CD4-positive, alpha-beta T cell treated with Interleukin-17A for 1 hour (primary cell): Measurements from ENCODE around the gene COG5.
"Not testable (repeated sequence)": the region's sequence is repeated elsewhere in the genome, so short reads cannot be mapped to it uniquely, and the experiment has no call there.

Experiments
- DNase-seq: peaks from one replicate; pipeline ENCODE4 v3.0.0-alpha.2; 2020

Gene COG5

DNA sequence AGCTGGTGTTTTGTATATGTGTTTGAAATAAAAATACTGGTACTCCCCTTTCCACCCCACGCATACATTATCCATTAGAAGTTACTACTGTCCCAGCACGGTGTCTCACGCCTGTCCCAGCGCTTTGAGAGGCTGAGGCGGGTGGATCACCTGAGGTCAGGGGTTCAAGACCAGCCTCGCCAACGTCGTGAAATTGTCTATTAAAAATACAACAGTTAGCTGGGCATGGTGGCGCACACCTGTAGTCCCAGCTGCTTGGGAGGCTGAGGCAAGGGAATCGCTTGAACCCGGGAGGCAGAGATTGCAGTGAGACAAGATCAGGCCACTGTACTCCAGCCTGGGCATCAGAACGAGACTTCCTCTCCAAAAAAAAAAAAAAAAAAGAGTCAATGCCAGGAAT, 392.2 kb downstream of the COG5 start:
- DNase-seq: no peak

DNA sequence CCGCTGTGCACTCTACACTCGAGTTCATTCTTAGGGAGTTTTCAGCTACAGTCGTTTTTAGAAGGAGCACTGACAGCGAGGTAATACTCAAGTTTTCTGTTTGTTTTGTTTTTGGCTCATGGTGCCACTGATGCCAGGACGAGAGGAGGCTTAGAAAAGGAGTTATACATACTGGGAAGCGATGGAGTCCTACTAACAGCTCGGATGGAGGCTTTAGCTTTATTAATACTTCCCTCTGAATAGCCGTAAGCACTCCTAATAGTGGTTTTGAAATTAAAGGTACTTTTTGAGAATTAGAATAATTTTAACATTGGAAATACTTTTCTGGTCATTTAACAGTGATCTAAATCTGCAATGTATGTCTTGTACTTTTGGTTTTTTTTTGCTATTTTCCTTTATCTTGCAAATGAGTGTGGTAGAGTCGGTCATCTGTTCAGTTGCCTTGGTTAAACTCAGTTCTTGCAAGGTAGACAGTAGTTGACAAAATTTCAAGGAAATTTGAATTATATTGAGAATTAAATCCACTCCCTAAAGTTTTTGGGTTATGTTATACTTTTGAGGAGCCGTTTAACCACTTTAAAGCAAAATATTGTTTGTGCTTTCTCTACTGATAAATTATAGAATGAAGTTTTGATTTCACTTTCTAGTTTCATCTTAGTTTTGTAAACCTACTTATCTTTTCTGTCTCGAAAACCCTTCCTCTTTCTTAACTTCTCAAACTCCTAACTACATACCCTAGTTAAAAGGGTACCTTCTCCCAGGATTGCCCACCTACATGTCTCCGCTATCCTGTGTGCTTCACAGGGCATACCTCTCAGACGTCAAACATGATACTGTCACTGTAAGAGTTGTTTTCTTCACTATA, 393.4 kb downstream of the COG5 start:
- no peak for DNase-seq

DNA sequence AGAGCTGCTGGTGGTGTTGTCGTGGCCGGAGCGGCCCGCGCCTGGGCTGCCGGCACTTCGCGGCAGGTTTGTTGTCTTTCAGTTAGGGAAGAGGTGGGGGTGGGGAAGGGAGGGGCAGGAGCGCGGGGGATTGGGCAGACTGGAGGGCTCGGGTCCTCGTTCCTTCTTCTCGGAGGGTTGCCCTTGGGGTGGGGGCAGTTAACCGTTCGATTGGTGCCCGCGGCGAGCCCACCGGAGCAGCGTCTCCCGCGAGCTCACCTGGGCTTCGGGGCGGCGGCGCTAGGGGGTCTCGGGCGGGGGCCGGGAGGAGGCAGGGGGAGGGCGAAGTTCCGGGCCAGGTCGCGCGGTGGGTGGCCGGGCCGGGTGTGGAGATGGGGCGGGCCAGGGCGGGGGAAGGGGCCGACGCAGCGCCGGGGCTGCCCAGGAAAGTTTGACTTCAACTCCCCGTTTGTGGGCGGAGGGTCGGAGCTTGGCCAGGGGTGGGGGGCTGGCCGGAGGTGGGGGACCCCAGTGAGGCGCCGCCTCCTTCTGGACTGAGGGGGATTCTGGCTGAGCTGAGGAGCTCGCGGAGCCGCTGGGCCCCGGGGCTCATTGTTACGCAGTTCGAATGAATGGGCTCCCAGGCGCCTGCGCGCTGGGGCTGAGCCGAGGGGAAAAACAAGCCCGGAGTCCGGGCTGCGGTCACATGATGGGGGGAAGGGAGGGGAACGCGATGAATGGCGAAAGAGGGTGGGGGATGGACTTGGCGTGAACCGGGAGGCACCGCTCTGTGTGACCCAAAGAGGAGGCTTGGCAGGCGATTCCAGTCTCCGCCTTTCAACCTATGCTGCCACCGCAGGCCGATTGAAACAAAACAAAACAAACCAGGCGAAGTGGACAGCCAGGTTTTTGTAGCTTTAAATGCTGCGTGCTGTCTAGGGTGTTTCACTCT, 394.3 kb downstream of the COG5 start:
- peak; percentile 91 for DNase-seq

DNA sequence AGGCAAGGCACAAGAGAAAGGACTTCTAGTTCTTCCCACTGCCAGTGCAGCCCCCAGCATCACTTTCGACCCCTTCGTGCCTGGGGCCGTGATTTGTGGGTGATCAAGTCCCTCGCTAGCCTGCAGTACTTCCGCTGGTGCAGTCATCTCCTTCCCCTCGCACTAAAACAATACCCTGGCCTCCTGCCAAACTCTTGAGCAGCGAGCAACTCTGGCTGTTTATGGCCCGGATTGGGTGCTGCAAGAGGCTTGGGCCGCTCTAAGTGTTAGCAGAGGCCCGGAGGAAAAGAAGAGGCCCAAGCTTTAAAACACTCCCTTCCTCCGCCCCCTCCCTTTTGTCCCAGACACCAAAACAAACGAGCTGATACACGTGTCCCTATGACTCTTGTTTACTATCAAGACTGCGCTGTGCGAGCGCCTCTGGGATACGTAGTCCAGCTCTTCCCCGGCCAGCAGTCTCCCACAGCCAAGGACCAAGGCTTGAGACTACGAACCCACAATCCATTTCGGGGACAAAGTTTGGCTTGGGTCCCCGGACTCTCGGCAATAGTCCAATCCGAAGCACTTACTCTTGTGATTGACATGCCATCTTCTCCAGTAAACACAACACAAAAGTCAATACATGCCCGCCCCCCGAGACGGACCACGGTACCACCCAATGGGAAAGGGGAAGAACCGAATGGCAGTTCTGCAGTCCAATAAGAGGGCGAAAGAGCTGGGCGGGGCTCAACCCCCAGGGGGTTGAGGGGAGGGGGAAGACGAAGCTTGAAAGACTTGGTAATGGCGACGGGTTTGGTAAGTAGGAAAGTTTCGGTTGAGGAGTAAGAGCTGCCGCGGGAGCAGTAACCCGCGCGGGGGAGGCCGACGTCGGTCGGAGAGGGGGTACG, 395.2 kb downstream of the COG5 start, which contains the start of gene HBP1:
Gene HBP1 (plus strand): TSS at position 771 of the 887 bp plus-strand sequence. CDS start 10,891 bp downstream, outside the sequence.
- peak; percentile 100 for DNase-seq

DNA sequence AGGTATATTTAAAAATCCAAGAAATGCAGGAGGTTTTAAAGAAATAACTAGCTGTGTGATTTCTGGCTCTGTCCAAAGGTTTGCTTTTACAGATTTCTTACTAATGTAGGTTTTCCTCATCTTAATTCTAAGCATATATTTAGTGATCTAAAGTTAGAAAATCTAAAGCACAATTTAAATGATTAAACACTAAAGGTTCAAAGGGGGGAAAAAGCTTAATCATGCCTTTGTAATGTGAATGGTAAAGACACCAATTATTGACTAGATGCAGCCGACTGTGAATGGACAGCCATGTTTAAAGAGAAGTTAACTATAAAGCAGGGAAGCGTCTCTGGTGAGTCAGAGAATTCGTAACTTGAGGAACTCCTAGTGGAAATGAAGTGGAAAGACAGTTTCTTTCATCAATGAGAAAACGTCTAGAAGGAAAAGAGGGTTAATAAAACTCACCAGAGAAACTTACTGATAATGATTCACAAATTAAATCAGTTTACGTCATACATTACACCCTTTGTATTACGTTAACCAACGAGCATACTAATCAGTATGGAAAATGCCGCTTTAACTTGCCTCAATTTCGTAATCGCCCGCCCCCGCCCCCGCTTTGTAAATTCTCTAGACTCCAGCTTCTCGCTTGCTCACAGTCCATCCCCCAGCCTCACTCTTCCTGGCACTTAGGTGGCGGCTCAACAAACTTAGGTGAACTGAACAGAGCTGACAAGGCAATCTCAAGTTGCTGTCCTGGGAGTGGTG, 396.1 kb downstream of the COG5 start:
- peak; percentile 79 for DNase-seq

DNA sequence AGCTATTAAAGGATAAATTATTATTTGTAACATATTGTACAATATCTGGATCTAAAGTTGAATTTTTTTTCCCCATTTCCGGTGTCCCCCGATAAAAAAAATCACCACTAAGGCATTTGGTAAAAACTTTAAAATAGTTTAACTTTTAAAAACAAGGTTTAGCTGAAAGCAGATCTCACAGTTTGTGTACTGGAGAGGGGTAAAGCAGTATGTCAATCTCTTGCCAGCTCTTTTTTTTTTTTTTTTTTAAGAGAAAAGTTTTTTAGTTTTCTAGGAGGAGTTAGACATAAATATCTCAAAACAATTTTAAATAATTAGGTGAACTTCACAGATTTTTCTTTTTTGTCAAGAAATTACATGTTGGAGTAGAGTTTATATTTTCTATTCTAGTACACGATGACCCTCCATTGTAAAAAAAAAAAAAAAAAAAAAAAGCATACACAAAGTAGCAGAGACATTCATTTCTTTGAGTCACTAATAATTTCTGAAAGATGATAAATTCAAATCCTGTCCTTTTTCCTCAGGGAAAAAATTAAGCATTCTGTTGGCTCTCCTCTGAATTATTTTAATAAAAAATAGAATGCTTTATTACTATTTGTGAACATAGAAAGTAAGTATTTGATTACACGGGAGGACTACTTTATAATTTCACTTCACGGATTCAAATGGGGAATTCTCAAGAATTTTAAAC, 396.8 kb downstream of the COG5 start:
- DNase-seq: no peak

DNA sequence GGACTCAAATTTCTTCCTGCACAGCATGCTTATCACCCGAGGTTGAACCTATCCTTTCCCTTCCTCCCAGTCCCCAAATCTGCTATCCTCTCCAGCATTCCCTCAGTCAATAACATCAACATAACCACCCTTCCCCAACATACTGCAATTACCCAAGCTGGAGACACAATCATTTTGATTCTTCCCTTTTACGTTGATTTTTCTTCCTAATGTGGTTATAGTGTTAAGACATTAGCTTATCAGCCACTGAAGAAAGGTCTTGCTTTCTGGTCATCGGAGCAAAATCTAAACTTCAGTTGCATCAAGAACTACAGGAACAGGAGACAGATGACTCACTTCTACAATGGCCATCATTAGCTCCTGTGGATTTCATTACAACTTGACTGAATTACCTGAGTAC, 398.4 kb downstream of the COG5 start:
- DNase-seq: no peak

DNA sequence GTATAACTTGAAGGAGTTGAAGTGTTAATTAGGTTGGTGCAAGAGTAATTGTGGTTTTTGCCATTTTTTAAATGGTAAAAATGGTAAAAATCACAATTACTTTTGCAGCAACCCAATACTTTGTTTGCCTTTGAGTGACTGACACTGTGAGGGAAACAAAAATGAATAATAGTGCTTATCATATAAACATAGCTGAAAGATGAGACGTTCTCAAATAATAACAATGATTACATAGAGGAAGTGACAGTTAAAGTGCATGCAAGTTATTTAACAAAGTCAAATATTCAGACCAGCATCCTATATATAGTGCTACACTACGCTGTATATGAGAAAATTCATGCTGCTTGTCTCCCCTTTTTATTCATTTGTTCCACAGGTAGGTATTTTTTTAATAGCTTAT, 399.6 kb downstream of the COG5 start:
- no peak for DNase-seq

DNA sequence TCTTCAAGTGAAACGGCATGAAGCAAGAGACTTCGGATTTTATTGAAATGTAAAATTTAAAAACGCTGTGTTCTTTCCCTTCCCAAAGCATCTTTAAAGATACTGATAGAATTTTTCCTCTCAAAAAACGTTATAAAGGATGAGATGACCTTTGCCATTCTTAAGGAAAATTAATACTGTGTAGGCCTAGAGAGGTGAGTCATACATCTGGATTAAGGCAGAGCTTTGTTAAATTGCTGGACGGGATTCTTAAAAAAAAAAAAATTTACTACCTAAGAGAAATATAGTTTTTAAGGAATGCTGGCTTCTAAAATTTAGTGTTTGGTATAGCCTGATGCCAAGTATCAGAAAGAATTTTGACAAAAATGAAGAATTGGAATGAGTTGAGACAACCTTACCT, 401.2 kb downstream of the COG5 start:
- no peak for DNase-seq

DNA sequence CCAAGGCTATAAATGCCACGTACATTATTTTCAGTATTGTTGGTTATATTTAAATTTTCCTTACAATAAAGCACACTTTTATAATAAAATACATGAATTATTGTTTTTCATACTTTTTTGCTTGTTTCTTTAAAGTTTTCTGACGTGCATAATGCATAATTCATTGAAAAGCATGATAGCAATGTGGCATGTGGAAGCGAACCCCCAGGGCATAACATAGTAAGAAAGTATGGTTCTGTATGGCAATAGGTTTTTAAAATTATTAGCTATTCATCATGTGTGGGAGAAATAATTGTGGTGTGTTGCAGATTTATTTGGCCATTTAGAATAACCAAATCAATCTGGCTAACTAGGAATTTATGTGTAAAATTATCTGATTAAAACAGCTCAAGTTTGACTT, 402.3 kb downstream of the COG5 start:
- no peak for DNase-seq

DNA sequence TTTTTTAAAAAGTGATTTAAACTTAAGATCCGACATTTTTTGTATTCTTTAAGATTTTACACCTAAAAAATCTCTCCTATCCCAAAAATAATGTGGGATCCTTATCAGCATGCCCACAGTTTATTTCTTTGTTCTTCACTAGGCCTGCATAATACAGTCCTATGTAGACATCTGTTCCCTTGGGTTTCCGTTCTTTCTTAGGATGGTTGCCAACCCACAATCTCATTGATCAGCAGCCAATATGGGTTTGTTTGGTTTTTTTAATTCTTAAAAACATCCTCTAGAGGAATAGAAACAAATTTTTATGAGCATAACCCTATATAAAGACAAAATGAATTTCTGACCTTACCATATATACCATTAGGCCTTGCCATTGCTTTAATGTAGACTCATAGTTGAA, 403.3 kb downstream of the COG5 start:
- no peak for DNase-seq

DNA sequence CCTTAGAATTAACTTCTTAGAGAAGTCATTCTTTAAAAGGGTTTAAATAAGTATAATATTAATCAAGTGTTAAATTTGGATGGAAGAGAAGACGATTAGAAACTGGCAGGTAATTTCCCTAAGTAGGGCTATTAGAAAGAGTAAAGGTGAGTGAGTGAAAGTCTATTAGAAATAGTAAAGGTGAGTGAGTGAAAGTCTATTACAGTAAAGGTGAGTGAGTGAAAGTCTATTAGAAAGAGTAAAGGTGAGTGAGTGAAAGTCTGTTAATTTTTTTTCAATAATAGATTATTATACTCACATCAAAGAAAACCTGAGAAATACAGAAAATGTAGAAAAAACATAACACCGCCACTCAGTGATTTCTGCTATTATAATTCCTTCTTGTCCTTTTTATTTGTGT, 405.7 kb downstream of the COG5 start:
- no peak for DNase-seq

DNA sequence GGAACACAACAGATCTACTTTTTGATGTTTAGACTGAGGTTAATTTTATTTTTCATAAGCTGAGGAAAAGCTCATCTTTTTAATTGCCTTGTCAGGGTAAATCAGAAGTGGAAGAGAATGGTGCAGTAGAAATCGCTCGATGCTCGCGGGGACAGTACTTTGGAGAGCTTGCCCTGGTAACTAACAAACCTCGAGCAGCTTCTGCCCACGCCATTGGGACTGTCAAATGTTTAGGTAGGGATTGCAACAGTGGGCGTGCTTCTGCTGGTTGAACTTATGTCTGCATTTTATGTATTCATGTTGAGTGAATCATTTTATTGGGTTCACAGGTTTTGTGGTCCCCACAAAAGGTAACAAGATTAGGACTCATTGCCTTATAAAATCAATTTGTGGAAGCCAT, 406.6 kb downstream of the COG5 start:
- no peak for DNase-seq

DNA sequence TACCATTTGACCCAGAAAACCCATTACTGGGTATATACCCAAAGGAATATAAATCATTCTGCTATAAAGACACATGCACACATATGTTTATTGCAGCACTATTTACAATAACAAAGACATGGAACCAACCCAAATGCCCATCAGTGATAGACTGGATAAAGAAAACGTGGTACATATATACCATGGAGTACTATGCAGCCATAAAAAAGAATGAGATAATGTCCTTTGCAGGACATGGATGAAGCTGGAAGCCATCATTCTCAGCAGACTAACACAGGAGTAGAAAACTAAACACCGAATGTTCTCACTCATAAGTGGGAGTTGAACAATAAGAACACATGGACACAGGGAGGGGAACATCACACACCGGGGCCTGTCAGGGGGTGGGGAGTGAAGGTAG, 408.0 kb downstream of the COG5 start:
- DNase-seq: not testable (repeated sequence)

DNA sequence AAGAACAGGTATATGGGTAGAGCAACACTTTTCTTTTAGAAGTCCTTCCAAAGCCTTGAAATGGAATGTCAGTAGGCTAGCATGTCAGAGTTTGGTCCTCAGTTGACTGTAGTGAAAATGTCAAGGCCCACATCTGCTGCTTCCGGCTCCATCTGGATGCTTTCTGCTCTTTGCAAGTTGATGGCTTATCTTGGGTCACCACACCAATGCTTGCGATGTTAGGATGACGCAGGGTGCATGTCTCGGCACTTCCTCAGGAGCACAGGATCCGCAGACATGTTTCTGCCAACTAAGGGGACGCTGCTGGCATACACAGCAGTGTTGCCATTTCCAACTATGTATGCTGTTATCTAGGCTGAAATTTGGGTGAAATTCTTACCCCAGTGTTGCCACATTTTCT, 408.9 kb downstream of the COG5 start:
- DNase-seq: no peak

DNA sequence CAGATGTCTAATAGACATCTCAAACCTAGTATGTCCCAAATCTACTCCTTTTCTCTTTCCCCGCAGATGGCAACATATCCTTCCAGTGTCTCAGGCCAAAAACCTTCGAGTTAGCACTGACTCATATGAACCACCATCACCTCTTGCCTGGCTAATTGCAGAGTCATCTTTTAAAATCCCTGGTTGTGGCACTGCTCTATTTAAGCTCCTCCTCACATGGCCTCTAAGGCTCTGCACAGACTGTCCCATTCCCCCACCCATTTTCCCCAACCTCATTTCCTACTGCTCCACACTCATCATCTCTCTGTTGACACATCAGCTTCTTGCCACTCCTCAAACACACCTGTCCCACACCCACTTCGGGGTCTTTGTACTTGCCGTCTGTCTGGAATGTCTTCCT, 411.7 kb downstream of the COG5 start:
- DNase-seq: no peak
